Activated CD8-positive, alpha-beta T cell treated with anti-CD3 and anti-CD28 coated beads for 36 hours (primary cell): ENCODE results near the gene SMTNL1. TPM values are rescaled to one million over a fixed set of nuclear protein-coding genes. Genes with fewer than 3 reads are reported as not detected.

ENCODE experiments used
- ATAC-seq: fragments of 200-7000 bp; cut with Tn5 transposase; one replicate; pipeline ENCODE4 v1.10.0; 2021; ENCODE audit warnings: mild to moderate bottlenecking, moderate library complexity
- CTCF ChIA-PET: fragments of 350-600 bp; sonication (Branson Sonifier 250); formaldehyde crosslinking; loops from one replicate; lab custom pipeline; 2021; ENCODE audit warnings: antibody characterized with exemption; lab: Charles Lee
- POLR2A ChIA-PET: fragments of 350-600 bp; sonication (Branson Sonifier 250); formaldehyde crosslinking; loops from one replicate; lab custom pipeline; 2021; ENCODE audit warnings: antibody characterized with exemption; lab: Charles Lee
- DNase-seq: peaks from one replicate; pipeline ENCODE4 v3.0.0-alpha.2; 2020
- H3K27ac Mint-ChIP-seq: one replicate; pipeline ENCODE4 v1.8.0; 2021; ENCODE audit warnings: mild to moderate bottlenecking, mixed read lengths
- H3K27me3 Mint-ChIP-seq: one replicate; pipeline ENCODE4 v1.8.0; 2021; ENCODE audit warnings: mixed read lengths
- H3K36me3 Mint-ChIP-seq: one replicate; pipeline ENCODE4 v1.8.0; 2021; ENCODE audit warnings: low read depth, mixed read lengths
- H3K4me1 Mint-ChIP-seq: one replicate; pipeline ENCODE4 v1.8.0; 2021; ENCODE audit warnings: low read depth, mixed read lengths
- H3K4me3 Mint-ChIP-seq: one replicate; pipeline ENCODE4 v1.8.0; 2021; ENCODE audit warnings: mild to moderate bottlenecking, moderate library complexity, mixed read lengths
- H3K9me3 Mint-ChIP-seq: one replicate; pipeline ENCODE4 v1.8.0; 2021; ENCODE audit warnings: mixed read lengths
- intact Hi-C: fragments of 100-400 bp; cut with micrococcal nuclease; formaldehyde crosslinking; loops from one replicate; pipeline ENCODE4 v1.10.0; 2022
- total RNA-seq, 2 experiments: library from RNA; stranded (reverse); gene quantifications; one replicate each; pipeline ENCODE4 v1.2.3, GENCODE V29; 2021
- TF ChIP-seq, protein P1 (sequence below): fragments of 200-600 bp; IDR thresholded peaks from one replicate; pipeline ENCODE4 v1.8.0; 2022; ENCODE audit warnings: antibody characterized with exemption, mild to moderate bottlenecking

Gene SMTNL1
- total RNA-seq, 2 experiments from 2014 or later: not detected

DNA sequence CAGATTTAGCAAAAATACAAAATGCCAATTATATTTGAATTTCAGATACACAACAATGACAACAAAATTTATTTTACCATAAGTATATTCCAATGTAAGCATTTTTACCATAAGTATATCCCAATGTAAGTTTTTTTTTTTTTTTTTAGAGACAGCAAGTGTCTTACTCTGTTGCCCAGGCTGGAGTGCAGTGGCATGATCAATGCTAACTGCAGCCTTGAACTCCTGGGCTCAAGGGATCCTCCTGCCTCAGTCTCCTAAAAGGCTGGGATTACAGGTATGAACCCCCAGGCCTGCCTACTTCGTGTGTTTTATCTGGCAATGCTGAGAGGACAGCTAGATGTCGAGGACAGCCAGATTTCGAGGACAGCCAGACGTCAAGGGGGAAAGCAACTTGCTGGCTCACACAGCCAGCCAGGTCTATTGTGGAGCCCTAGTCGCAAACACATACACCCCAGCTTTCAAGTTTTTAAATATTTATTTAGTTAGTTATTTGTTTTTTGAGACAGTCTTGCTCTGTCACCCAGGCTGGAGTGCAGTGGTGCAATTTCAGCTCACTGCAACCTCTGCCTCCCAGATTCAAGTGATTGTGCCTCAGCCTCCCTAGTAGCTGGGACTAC is 59.0 kb downstream of the SMTNL1 start:
- Mint-ChIP-seq H3K27ac (no peak overlapping the region), H3K36me3 (no peaks in the 10 kb centered on the region), H3K9me3 (no peaks in the 10 kb centered on the region), H3K27me3 (peaks cover 23% of the 10 kb centered on the region), H3K4me3 (no peak overlapping the region), H3K4me1 (no peaks in the 10 kb centered on the region)
- CTCF ChIA-PET: interaction anchor here (0.7 to 1.6 kb wide), 6 partner anchors 9 to 52 kb away, joined by 3 to 5 read pairs (median 4); no protein-coding TSS in a partner anchor
- no peak for ATAC-seq
- TF ChIP-seq, protein P1, sequence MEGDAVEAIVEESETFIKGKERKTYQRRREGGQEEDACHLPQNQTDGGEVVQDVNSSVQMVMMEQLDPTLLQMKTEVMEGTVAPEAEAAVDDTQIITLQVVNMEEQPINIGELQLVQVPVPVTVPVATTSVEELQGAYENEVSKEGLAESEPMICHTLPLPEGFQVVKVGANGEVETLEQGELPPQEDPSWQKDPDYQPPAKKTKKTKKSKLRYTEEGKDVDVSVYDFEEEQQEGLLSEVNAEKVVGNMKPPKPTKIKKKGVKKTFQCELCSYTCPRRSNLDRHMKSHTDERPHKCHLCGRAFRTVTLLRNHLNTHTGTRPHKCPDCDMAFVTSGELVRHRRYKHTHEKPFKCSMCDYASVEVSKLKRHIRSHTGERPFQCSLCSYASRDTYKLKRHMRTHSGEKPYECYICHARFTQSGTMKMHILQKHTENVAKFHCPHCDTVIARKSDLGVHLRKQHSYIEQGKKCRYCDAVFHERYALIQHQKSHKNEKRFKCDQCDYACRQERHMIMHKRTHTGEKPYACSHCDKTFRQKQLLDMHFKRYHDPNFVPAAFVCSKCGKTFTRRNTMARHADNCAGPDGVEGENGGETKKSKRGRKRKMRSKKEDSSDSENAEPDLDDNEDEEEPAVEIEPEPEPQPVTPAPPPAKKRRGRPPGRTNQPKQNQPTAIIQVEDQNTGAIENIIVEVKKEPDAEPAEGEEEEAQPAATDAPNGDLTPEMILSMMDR: no peak
- no peak for DNase-seq
- intact Hi-C loops: no loop called here
- POLR2A ChIA-PET: no interaction called here

DNA sequence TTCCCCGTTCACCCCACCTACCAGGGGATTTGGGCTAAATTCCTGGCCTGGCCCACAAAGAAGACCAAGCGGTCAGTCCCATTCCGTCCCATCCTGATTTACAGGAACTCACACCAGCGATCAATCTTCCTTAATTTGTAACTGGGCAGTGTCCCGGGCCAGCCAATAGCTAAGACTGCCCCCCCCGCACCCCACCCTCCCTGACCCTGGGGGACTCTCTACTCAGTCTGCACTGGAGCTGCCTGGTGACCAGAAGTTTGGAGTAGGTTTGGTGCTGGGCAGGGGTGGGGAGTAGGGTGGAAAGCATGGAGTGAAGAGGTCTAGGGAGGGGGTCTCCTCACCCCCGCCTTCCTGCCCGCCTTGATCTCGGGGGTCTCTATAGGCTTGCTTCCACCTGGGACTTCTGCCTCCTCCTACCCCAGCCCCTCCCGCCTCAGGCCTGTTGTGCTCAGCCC is 60.1 kb downstream of the SMTNL1 start, which contains the start of gene SERPING1:
SERPING1 (plus strand) TSS at position 225 of the 455 bp plus-strand sequence. CDS start 586 bp downstream, outside the sequence.
- TF ChIP-seq, protein P1: no peak
- no peak for DNase-seq
- POLR2A ChIA-PET: interaction anchor here (1.3 kb wide), 1 partner anchor 62 kb away, joined by 3 read pairs; no protein-coding TSS in a partner anchor
- Mint-ChIP-seq H3K27me3 (peaks cover 23% of the 10 kb centered on the region), H3K4me1 (no peaks in the 10 kb centered on the region), H3K36me3 (no peaks in the 10 kb centered on the region), H3K9me3 (no peaks in the 10 kb centered on the region), H3K27ac (no peak within 1 kb of the TSS), H3K4me3 (no peak within 1 kb of the TSS)
- CTCF ChIA-PET: interaction anchor here (0.9 to 1.0 kb wide), 2 partner anchors 21 to 44 kb away, joined by 3 to 5 read pairs; no protein-coding TSS in a partner anchor
- no peak for ATAC-seq
- intact Hi-C loops: no loop called here

DNA sequence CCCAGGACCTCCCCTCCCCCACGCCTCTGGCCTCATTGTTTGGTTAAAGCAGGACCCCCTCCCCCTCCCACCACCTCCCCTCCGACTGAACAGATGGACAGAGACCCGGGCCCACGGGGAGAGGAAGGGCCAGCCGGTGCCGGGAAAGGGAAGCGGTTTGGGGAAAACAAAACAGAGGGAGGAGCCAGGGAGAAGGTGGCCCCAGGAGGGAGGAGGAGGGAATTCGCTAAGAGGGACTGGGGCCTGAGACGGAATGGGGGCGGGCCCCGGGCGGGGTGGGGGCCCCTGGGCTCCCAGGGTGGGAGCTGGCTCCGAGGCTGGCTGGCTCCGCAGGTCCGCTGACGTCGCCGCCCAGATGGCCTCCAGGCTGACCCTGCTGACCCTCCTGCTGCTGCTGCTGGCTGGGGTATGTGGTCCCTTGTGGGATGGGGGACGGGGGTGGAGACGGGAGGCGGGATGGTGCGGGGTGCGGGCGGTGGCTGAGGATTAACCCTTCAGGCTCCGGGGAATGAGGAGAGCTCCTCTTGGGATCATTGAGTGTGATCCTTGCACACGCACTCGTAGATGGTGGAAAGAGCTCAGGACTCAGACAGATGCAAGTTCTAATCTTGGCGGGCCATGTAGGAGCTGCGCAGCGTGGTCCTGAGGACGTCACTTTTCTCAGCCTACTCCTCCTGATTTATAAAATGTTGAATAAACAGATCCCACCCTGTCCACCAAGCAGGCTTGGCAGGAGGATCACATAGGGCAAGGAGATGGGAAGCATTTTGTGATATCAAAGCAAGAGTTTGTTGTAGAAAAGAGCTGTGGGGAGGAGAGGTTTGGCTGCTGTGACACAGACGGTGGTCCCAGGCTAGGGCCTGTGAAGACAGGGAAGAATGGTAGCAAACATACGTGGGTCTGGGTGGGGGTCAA is 60.8 kb downstream of the SMTNL1 start:
- no peak for ATAC-seq
- no peaks in the 10 kb centered on the region for H3K36me3 Mint-ChIP-seq
- peaks cover 23% of the 10 kb centered on the region for H3K27me3 Mint-ChIP-seq
- DNase-seq: no peak
- H3K4me3 Mint-ChIP-seq: no peak overlapping the region
- POLR2A ChIA-PET: interaction anchor here (1.0 to 1.3 kb wide), 2 partner anchors 30 to 63 kb away, joined by 3 to 4 read pairs; no protein-coding TSS in a partner anchor
- TF ChIP-seq, protein P1: no peak
- no peaks in the 10 kb centered on the region for H3K9me3 Mint-ChIP-seq
- no peak overlapping the region for H3K27ac Mint-ChIP-seq
- CTCF ChIA-PET: interaction anchor here (0.9 to 1.8 kb wide), 3 partner anchors 43 to 105 kb away, joined by 3 to 6 read pairs (median 5); no protein-coding TSS in a partner anchor
- no peaks in the 10 kb centered on the region for H3K4me1 Mint-ChIP-seq
- intact Hi-C loops: no loop called here

DNA sequence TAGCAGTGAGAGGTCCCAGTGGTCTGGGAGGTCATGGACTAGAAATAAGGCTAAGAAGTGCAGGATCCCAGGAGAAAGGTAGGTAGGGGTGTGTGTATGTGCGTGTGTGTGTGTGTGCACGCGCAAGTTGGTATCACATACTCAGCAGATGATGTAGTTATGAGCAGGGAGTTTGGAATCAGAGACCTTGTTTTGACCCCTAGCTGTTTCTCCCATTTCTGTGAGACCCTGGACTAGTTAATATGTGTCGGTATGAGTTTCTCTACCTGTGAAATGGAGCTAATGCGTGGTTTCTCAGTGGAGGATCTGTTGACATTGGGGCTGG is 61.4 kb downstream of the SMTNL1 start:
- intact Hi-C loops: no loop called here
- Mint-ChIP-seq H3K4me3 (no peak overlapping the region), H3K27me3 (peaks cover 23% of the 10 kb centered on the region), H3K4me1 (no peaks in the 10 kb centered on the region), H3K9me3 (no peaks in the 10 kb centered on the region), H3K36me3 (no peaks in the 10 kb centered on the region), H3K27ac (no peak overlapping the region)
- ChIA-PET CTCF (interaction anchor here (0.9 to 1.8 kb wide), 2 partner anchors 45 to 105 kb away, joined by 3 to 6 read pairs; no protein-coding TSS in a partner anchor), POLR2A (interaction anchor here (1.0 to 1.3 kb wide), 2 partner anchors 30 to 63 kb away, joined by 3 to 4 read pairs; no protein-coding TSS in a partner anchor)
- ATAC-seq: no peak
- TF ChIP-seq, protein P1: no peak
- DNase-seq: no peak
